HG02571 (cell line): ENCODE results near the gene TYK2.
"Not testable (repeated sequence)": the region's sequence is repeated elsewhere in the genome, so short reads cannot be mapped to it uniquely, and the experiment has no call there.

Experiments used
- ATAC-seq: cut with Tn5 transposase; IDR thresholded peaks from one replicate; pipeline ENCODE4 v1.9.1; 2021; ENCODE audit warnings: mild to moderate bottlenecking, moderate library complexity; ENCODE audit not compliant: unreplicated experiment

TYK2 gene

DNA sequence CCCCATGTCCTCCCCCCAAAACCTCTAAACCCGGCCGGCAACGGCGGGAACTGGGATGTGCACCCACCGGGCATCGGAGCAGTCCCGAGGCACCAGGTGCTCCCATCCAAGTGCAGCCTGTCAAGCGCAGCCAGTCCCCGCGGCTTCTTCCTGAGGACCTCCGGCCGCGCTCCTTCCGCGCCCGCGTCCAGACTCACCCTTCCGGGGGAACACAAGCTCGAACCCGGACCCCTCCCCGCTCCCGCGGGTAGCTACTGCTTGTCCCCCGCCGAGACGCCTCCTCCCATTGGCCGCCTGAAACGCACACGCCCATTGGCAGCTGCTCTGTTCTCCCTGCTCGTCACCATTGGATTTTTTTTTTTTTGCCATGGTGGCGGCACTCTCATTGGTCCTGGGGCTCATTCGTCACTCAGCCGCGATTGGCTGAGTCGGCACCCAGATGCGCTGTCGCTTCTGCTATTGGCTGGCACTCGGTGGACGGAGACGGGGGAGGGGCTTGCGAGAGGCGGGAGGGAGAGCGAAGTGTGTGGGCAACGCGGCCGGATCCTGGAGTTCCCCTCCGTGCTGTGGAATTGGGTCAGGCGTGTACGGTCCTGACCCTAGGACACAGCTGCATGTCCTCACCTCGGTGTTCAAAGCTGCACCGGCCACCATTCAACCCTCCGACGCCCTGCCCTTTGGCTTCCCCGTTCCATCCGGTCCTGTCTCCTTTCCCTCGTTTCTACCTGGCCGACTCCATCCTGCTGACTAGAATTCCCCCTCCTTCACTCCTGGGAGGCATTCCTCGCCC, at the start of gene TYK2:
Gene TYK2, minus strand, starts transcription at position 260 of the 790 bp plus-strand sequence. CDS start 2,166 bp downstream, outside the sequence.
- ATAC-seq = peak; percentile 89

- no peak for ATAC-seq
Measured at GRCh38 chr19:10428996-10429381, 48.6 kb upstream of the TYK2 start.

GRCh38 chr19:10427169-10427568, 46.8 kb upstream of the TYK2 start:
- no peak for ATAC-seq

DNA sequence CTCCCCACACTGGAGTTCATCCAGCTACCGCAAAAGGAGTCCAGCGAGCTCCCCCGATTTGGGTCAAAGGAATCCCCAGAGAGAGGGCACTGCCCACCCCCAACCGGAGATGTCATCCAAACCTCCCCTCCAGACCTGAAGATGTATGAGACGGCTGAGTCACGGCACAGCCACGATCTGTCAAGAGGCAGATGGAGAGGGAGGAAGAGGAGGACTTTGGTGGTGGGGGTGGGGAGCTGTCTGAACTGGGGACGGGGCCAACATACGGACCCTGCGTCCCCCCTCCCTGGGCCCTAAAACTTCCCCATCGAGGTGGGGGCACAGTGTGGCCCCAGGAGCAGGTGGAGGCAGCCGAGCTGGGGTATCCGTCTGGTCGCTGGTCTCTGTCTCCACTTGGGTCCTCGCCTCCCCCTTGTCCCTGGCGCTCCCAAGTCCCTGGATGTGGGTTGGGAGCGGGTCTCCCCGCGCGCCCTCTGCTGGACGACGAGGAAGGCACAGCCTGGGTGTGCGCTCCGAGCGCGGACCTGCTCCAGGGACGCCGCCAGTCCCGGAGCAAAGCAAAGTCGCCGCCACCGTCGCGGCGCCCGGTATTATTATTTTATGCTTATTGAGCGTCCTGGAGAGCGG, 43.8 kb upstream of the TYK2 start:
- no peak for ATAC-seq

DNA sequence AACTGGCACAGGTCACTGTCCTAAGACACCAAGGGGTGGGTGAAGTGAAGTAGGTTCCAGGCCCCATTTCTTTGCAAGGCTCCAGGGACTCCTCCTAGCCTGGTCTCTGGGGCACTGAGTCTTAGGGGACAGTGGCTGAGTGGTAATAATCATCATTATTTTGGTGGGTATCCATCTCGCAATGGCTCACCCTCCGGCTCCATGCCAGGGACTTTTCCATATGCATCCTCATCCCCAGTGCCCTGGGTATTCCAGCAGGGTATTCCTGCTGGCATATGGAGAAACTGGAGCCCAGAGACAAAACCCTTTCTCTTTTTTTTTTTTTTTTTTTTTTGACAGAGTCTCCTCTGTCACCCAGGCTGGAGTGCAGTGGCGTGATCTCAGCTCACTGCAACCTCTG, 42.5 kb upstream of the TYK2 start:
- no peak for ATAC-seq

DNA sequence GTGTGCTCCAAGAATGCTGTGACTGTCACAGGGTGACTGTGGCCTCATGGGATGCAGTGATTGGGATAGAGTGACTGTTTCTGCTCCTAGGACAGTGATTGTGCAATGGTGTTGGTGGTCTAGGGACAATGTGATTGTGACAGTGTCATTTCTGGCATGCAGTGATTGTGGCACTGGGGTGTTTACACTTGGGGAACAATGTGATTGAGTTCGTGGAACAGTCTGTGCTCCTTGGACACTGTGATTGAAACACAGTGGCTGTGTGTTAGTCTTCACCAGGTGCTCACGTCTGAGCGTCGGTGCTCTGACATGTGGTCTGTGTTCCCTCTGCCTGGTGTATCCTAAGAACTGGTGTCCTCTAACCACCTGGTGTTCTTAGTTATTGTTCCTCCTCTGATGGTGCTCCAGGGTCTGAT, 41.7 kb upstream of the TYK2 start:
- ATAC-seq = no peak

DNA sequence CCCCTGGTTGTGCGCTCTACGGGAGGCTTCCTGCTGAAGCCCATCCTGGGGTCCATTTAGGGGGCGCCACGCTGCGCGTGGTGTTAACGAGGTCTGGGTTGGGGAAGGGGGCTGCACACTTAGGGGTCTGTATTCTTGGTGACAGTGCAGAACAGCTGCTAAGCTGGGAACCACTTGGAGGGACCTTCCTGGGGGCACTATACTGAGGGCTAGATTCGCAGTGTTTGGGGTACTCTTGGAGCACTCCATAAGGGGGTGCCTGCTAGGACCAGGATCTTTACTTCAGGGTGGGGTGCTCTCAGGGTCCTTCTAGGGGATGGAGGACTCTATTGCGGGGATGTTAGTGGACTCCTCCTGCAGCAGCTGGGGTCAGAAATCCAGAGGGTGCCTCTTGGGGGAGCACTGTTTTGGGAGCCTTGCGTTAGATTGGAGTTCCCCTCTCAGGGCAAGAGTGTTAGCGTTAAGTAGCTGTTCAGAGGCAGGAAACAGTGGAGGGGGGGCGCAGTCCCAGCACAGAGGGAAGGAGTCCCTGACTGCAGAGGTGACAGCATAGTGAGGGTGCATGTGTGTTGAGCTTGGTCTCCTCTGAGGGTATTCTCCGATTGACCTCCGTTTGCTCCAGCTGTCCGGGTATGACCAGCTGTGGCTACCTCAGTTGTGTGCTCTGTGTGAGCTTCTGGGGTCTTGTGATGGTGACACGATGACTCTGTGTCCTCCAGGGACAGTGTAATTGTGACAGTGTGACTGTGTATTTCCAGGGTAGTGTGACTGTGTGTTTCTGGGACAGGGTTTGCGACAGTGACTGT, 41.1 kb upstream of the TYK2 start:
- ATAC-seq = no peak

DNA sequence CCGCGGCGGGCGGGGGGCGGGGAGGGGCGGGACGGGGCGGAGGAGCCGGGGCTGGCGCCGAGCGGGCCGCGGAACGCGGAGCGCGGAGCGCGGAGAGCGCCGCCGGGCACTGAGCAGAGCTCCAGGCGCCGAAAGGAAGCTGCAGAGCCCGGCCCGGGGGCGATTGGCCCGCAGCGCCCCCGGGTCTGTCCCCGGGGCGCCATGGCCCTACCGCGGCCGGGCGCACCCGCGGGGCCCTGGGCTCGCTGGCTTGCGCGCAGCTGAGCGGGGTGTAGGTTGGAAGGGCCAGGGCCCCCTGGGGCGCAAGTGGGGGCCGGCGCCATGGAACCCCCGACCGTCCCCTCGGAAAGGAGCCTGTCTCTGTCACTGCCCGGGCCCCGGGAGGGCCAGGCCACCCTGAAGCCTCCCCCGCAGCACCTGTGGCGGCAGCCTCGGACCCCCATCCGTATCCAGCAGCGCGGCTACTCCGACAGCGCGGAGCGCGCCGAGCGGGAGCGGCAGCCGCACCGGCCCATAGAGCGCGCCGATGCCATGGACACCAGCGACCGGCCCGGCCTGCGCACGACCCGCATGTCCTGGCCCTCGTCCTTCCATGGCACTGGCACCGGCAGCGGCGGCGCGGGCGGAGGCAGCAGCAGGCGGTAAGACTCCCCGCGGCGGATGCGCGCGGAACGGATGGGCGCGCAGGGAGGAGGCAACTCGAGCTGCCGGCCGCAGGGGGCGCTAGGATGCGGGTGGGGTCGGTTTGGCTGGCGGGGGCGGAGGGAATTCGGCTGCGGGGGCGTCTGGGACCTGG, 40.3 kb upstream of the TYK2 start, which contains the start of gene PDE4A:
Gene PDE4A, plus strand, starts transcription at position 95 of the 796 bp plus-strand sequence. Its CDS starts 227 bp downstream, at position 322.
- ATAC-seq = no peak

DNA sequence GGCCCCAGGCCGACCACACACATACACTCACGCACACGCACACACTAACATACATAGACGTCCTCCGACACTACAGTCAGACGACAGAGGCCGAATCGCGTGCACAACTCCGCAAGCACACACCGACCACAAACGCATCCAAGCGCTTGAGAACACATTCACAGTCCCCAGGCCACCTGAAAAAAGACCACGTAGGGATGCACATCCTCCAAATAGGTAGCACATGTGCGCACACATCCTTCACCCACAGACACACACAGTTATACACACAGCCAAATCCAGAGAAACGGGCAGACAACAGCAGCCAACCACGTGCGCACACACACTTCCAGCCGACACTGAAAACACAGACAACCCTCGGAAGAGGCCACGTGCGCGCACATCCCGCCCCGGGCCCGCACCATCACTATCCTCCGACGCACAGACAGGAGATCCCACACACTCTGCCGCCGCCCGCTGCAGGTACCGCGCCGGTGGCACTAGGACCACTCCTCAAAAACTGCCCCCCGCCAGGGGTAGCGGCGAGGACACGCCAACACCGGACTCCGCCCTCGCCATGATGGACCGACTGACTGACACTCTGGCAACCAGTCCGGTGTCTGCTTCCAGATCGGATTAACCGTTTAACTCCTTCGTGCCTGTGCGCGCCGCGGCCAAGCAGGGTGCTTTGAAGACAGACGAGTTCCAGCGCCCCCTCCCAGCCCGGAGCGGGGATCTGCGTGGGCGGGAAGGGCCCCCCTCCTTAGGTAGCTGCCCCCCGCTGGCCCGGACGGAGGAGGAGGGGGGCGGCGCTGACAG, 39.5 kb upstream of the TYK2 start:
- ATAC-seq = no peak

DNA sequence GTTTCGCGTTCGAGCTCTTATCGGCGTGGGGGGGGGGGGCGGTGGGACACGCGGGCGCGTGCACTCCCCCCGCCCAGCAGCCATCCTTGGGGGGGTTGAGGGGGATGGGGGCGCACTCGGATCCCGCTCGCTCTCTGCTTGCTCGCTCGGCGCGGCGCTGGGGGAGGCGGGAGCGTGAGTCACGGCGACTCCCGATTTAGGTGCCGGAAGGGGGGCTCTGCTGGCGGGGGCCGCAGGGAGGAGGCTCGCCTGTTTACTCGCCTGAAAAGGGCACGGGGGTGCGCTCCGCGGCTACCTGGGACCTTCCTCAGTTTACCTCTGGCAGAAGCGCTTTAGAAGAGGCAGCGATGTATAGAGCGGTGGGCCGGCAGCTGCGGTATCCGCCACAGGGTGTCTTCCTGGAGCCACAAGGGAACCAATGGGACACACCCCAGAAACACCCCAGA, 38.9 kb upstream of the TYK2 start:
- no peak for ATAC-seq

DNA sequence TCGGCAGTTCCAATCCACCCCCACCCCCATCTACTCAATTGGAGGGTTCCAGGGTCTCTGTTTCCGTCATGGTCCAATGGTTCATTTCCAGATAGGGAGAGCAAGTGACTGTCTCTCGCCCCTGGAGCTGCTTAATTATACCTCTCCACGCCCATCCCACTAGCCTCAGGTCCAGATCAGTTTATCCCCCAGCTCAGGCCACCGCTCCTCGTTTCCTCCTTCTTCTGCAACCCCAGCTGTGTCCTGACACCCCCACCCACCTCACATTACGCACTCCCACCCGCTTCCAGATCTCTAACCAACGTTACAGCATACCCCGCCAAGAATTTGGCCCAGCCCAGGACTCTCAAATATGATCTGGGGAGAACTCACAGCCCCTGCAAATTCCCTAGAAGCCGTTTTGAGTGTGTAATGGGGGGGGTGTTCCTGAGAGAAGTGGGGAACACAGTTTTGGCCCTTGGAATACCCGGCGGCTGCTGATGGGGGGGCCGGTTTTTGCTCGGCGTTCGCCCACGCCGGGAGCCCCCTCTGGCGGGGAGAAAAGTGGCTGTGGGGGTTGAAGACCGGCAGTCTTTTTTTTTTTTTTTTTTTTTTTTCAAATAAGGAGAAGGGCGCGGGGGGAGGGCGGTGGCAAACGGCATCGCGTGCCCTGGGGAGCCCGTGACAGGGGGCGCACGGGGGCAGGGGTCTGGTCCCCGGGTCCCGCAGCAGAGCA, 38.3 kb upstream of the TYK2 start:
- ATAC-seq = no peak

GRCh38 chr19:10418235-10418484, 37.8 kb upstream of the TYK2 start:
- no peak for ATAC-seq

DNA sequence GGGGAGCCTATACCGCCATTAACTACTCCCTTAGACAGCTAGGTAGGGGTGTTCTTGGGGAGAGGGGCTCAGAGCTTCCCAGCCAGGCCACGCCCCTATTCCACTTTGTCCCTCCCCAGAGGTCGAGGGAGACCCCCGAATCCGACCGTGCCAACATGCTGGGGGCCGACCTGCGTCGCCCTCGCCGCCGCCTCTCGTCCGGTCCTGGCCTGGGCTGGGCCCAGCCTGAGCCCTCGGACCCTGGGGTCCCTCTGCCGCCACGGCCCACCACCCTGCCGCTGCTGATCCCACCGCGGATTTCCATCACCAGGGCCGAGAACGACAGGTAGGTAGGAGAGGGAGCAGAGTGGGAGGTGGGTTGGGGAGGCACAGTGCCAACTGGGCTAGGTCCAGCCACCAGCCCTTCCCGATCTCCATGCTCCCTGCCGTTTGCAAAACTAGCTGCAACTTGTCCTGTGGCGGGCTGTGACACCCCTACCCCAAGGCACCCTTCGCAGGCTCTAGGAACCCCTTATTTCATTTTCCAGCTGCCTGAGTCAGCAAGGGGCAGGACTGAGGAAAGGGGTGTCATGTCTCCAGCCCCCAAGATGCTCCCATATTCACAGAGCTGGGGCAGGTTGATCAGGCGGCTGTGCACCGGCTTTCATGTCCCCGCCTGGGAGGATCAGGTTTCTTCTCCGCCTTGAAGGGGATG, 37.3 kb upstream of the TYK2 start:
- ATAC-seq = no peak

- ATAC-seq = peak; percentile 47
Measured at GRCh38 chr19:10416380-10417257, 36.2 kb upstream of the TYK2 start.

DNA sequence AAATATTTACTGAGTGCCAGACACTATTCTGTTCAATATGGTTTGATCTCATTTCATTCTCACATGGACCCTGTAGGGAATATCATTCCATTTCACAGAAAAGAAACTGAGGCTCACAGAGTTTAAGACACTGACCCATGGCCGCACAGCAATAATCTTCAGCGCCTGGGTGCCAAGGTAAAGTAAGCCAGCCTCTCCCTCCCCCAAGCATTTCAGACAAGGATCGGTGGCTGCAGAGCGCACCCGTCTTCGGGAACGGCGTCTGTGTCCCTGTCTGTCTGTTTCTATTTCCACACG, 35.7 kb upstream of the TYK2 start:
- ATAC-seq = no peak

- ATAC-seq = peak; percentile 43
Measured at GRCh38 chr19:10412257-10412977, 32.0 kb upstream of the TYK2 start.

DNA sequence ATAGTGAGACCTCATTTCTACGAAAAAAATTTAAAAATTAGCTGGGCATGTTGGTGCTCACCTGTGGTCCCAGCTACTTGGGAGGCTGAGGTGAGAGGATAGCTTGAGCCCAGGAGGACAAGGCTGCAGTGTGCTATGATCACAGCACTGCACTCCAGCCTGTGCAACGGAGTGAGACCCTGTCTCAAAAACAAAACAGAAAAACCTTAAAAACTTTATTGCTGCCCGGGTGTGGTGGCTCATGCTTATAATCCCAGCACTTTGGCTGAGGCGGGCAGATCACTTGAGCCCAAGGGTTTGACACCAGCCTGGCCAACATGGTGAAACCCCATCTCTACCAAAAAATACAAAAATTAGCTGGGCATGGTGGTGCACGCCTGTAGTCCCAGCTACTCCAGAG, 30.9 kb upstream of the TYK2 start:
- not testable (repeated sequence) for ATAC-seq
